Measurements from ENCODE around the gene SPSB3. TPM values are rescaled to one million over a fixed set of nuclear protein-coding genes. Genes with fewer than 3 reads are reported as not detected.

Gene SPSB3
- 74.2 TPM for total RNA-seq

GRCh38 chr16:1782408-1783264 lies at the start of gene SPSB3, which contains the start of gene NUBP2:
Gene SPSB3, minus strand, starts transcription at chr16:1782571. Its CDS starts 1,088 bp downstream, at chr16:1781483.
Gene NUBP2, plus strand, starts transcription at chr16:1782960. Its CDS starts 61 bp downstream, at chr16:1783021.

DNA sequence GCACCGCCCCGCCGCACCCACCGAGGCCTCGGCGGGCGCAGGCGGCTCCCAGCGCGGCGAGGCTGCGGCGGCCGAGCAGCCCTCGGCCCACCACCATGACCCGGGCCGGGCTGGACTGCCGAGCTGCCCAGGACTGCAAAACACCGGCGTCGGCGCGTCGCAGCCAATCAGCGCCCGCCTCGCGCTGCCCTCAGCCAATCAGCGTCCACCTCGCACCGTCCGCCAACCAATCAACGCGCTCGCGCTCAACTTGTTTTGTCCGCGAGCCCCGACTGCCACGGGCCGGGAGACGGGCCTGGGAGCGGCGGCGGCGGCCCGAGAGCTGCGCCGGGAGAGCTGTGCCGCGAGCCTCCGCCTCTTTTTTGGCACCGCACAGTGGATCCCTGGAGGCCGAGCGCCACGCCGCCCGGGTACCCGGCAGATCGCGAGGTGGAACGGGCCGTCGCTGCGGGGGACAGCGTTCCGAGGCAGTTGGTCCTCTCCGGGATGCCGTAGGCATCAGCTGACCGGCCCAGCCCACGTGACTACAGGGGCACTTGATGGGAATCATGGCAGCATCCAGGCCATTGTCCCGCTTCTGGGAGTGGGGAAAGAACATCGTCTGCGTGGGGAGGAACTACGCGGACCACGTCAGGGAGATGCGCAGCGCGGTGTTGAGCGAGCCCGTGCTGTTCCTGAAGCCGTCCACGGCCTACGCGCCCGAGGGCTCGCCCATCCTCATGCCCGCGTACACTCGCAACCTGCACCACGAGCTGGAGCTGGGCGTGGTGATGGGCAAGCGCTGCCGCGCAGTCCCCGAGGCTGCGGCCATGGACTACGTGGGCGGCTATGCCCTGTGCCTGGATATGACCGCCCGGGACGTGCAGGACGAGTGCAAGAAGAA lies 44.6 kb upstream of the SPSB3 start, which contains the start of the genes FAHD1 and HAGH:
FAHD1 (plus strand) TSS at position 516 of the 883 bp plus-strand sequence; CDS start at position 549, 33 bp downstream.
HAGH (minus strand) TSS at position 135 of the 883 bp plus-strand sequence; CDS start at position 97, 38 bp downstream.

DNA sequence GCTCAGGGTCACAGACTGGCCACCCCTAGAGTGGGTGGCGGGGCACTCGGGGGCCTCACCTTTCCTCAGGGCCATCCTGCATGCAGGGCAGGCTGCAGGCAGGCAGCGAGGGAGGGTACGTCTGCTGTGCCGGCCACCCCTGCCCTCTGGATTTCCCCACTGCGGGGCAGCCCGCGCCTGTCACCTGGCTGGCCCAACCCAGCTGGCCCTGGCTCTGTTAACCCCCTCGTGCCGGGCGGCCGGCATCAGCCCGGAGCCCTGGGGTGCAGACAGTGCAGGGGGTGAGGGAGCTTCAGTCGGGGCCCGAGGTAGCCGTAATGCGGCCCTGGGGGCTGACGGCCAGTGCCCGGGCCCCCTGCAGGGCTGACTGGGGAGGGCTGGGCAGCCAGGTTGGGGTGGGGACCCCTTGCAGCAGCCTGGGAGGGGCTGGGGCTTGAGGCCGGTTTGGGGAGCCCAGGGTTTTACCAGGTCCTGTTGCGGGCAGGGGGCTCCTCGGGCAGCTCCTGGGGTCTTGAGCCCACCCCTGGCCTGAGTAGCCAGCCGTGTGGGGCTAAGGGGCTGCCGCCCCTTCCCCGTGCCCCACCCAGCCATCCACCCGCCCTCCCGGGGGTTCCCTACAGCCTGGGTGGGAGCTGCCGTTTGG lies 11.3 kb upstream of the SPSB3 start, which contains the start of gene IGFALS:
IGFALS (minus strand) TSS at position 128 of the 643 bp plus-strand sequence; CDS start at position 75, 53 bp downstream.

GRCh38 chr16:1772908-1773702 lies 9.3 kb downstream of the SPSB3 start, which contains the start of gene MRPS34:
Gene MRPS34, minus strand, starts transcription at chr16:1773134. Its CDS starts 15 bp downstream, at chr16:1773119.

DNA sequence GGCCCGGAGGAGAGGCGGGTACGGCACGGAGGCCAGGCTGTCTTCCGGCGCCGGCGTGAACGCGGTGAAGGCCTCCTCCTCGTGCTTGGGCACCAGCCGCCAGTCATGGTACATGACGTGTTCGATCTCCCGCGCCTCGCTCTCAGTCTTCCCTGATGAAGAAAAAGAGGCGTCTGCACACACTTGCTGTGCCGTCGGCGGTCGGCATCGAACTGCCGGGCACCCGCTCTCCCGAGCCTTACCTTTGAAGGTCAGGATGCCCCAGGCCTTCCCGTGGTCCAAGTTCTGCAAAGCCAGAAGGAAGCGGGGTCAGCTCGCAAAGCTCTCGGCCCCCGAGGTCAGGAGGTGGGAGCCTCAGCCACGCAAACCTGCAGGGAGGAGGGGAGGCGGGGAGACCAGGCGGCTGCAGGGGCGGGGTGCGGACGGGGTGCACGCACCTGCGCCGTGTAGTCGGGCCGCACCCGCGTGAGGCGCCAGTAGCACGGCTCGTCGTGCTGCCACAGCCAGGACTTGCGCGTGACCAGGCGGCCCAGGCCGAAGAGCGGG lies 9.9 kb downstream of the SPSB3 start, which contains the start of gene EME2:
EME2 (plus strand) TSS at position 449 of the 546 bp plus-strand sequence. CDS start 418 bp downstream, outside the sequence.

DNA sequence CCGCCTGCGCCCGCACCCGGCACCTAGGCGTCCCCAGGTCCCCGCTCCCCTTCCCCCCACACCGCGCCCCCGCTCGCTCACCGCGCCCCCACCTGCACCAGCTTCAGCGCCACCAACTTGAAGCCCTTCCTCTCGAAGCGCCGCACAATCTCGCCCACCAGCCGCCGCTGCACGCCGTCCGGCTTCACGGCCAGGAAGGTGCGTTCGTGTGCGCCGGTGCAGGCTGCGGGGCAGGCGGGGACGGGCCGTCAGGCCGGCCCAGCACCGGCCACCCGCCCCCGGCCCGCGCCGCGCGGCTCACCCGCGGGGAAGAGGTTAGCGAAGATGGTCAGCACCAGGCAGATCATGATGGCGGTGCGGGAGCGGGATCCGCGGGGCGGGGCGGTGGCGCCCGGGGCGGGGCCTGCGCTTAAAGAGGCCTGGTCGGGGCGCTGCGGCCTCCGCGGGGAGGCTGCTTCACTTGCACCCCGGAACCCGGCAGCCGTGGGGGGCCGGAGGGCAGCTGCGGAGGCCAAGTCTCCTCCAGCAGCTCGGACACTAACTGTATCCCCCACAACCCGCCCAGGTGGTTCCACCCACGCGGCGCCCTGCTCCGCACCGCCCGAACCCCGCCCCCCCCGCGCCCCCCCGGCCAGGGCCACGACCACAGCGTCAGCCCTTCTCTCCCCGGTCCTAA lies 11.0 kb downstream of the SPSB3 start, which contains the start of gene NME3:
NME3 (minus strand) TSS at position 356 of the 676 bp plus-strand sequence; CDS start at position 347, 9 bp downstream.

Small RNA genes within 50 kb of the gene (small RNA-seq; reads per million reads assigned to genes)
- 0.09 reads per million for gene MIR3177 (ENCODE audit: low replicate concordance)

Other genes with a start within 250 kb of the SPSB3 start
- 2.8 TPM for gene TMEM204, start 248.9 kb downstream of the SPSB3 start, total RNA-seq
- gene IFT140, start 170.5 kb downstream of the SPSB3 start, total RNA-seq, result 65.4 TPM
- gene CRAMP1, start 170.2 kb downstream of the SPSB3 start, total RNA-seq, result 18.8 TPM
- gene JPT2, start 104.3 kb downstream of the SPSB3 start, total RNA-seq, result 39.4 TPM
- 169 TPM for gene MAPK8IP3, start 76.4 kb downstream of the SPSB3 start, total RNA-seq
- gene NME3, start 11.0 kb downstream of the SPSB3 start, total RNA-seq, result 26.9 TPM
- 18.2 TPM for gene EME2, start 9.8 kb downstream of the SPSB3 start, total RNA-seq
- 27.5 TPM for gene MRPS34, start 9.4 kb downstream of the SPSB3 start, total RNA-seq
- 46.6 TPM for gene NUBP2, start 389 bp upstream of the SPSB3 start, total RNA-seq
- 0.31 TPM for gene IGFALS, start 11.1 kb upstream of the SPSB3 start, total RNA-seq
- gene HAGH, start 44.3 kb upstream of the SPSB3 start, total RNA-seq, result 59.5 TPM
- 61.7 TPM for gene FAHD1, start 44.6 kb upstream of the SPSB3 start, total RNA-seq
- not detected for gene MEIOB, start 89.6 kb upstream of the SPSB3 start, total RNA-seq
- gene HS3ST6, start 135.8 kb upstream of the SPSB3 start, total RNA-seq, result not detected
- gene MSRB1, start 160.6 kb upstream of the SPSB3 start, total RNA-seq, result 3.1 TPM
- not detected for gene RPL3L, start 172.1 kb upstream of the SPSB3 start, total RNA-seq
- 73.6 TPM for gene NDUFB10, start 177.0 kb upstream of the SPSB3 start, total RNA-seq
- 1,162 TPM for gene RPS2, start 182.3 kb upstream of the SPSB3 start, total RNA-seq
- gene RNF151, start 184.3 kb upstream of the SPSB3 start, total RNA-seq, result not detected
- gene TBL3, start 189.5 kb upstream of the SPSB3 start, total RNA-seq, result 16.6 TPM
- gene NOXO1, start 198.9 kb upstream of the SPSB3 start, total RNA-seq, result 2.8 TPM
- 16.6 TPM for gene GFER, start 201.6 kb upstream of the SPSB3 start, total RNA-seq
- 67.9 TPM for gene SYNGR3, start 207.4 kb upstream of the SPSB3 start, total RNA-seq
- gene ZNF598, start 227.2 kb upstream of the SPSB3 start, total RNA-seq, result 9.4 TPM
- not detected for gene NPW, start 237.2 kb upstream of the SPSB3 start, total RNA-seq
- 10.0 TPM for gene NHERF2, start 244.3 kb upstream of the SPSB3 start, total RNA-seq